Fibroblast of pulmonary artery (primary cell): Measurements from ENCODE around the gene ZBTB24.

Experiments
- DNase-seq: peaks from one replicate; pipeline ENCODE4 v3.0.0-alpha.2; 2010; ENCODE audit warnings: low read depth
- H3K4me3 ChIP-seq: replicated peaks from 2 replicates; pipeline ENCODE4 v1.5.1; 2011; ENCODE audit warnings: low read depth, mild to moderate bottlenecking, control low read depth, low read length, moderate library complexity
- CTCF ChIP-seq: IDR thresholded peaks from 2 replicates; pipeline ENCODE4 v1.5.1; 2011; ENCODE audit warnings: mild to moderate bottlenecking, control low read depth, low read length, inconsistent platforms; ENCODE audit errors: missing control alignments

The ZBTB24 gene

GRCh38 chr6:109482905-109483734 lies at the start of gene ZBTB24:
Gene ZBTB24 (minus strand): TSS chr6:109483219. CDS start chr6:109482026, 1,193 bp downstream.
- TF ChIP-seq CTCF = no peak
- peak; percentile 90 for DNase-seq

GRCh38 chr6:109531446-109531845 lies 48.4 kb upstream of the ZBTB24 start:
- no peak for TF ChIP-seq CTCF
- DNase-seq = no peak

More at GRCh38 chr6:109482905-109483734, at the start of gene ZBTB24:
- peak within 1 kb of the TSS; percentile 83 for H3K4me3 ChIP-seq

GRCh38 chr6:109527989-109528388 lies 45.0 kb upstream of the ZBTB24 start:
- peak; percentile 30 for DNase-seq
- H3K4me3 ChIP-seq = no peak overlapping the region
- TF ChIP-seq CTCF = peak; percentile 43

More at GRCh38 chr6:109531446-109531845, 48.4 kb upstream of the ZBTB24 start:
- H3K4me3 ChIP-seq = no peak overlapping the region

- DNase-seq = peak; percentile 86
- peak; percentile 65 for TF ChIP-seq CTCF
- H3K4me3 ChIP-seq = no peak overlapping the region
These were observed 44.0 kb upstream of the ZBTB24 start for GRCh38 chr6:109526905-109527628.

GRCh38 chr6:109524129-109524528 lies 41.1 kb upstream of the ZBTB24 start:
- no peak overlapping the region for H3K4me3 ChIP-seq
- no peak for DNase-seq
- no peak for TF ChIP-seq CTCF

- peak; percentile 88 for DNase-seq
- H3K4me3 ChIP-seq = no peak overlapping the region
- no peak for TF ChIP-seq CTCF
These were observed 40.5 kb upstream of the ZBTB24 start for GRCh38 chr6:109523478-109523877.
